Measurements from ENCODE around the gene STYX. TPM values are rescaled to one million over a fixed set of nuclear protein-coding genes. Genes with fewer than 3 reads are reported as not detected.
A peak's percentile ranks its signal among the peaks of the same experiment; 100 is the strongest.
"Not testable (repeated sequence)": the region's sequence is repeated elsewhere in the genome, so short reads cannot be mapped to it uniquely, and the experiment has no call there.

Gene STYX
- total RNA-seq, 1 donor from 2014 or later = 11.3 TPM

GRCh38 chr14:52723514-52724359 is 6.2 kb upstream of the STYX start:
- ATAC-seq = no peak
- intact Hi-C loops (cut with DNase I) = no loop called here
- DNase-seq (ENCODE audit: low spot score) = no peak

GRCh38 chr14:52724360-52724644 is 5.7 kb upstream of the STYX start:
- ATAC-seq (no peak), DNase-seq (ENCODE audit: low spot score) (no peak)
- intact Hi-C loops (cut with DNase I) = no loop called here

- DNase-seq (ENCODE audit: low spot score); ATAC-seq; intact Hi-C loops (cut with DNase I): not testable (repeated sequence)
These were observed 2.5 kb upstream of the STYX start for GRCh38 chr14:52727509-52727908.

- intact Hi-C loops (cut with DNase I); DNase-seq (ENCODE audit: low spot score); ATAC-seq: not testable (repeated sequence)
These were observed 931 bp upstream of the STYX start for GRCh38 chr14:52729035-52729434.

GRCh38 chr14:52729585-52729924 is 411 bp upstream of the STYX start:
- no peak for DNase-seq (ENCODE audit: low spot score)
- intact Hi-C loops (cut with DNase I) = no loop called here
- no peak for ATAC-seq

- ATAC-seq (peak; percentile 22), DNase-seq (ENCODE audit: low spot score) (no peak)
- intact Hi-C loops (cut with DNase I) = no loop called here
These were observed 744 bp downstream of the STYX start for GRCh38 chr14:52730709-52731111.

GRCh38 chr14:52733824-52734223 is 3.9 kb downstream of the STYX start:
- DNase-seq (ENCODE audit: low spot score) = no peak
- ATAC-seq = no peak
- intact Hi-C loops (cut with DNase I) = no loop called here

GRCh38 chr14:52735921-52736489 is 6.0 kb downstream of the STYX start:
- intact Hi-C loops (cut with DNase I) = no loop called here
- DNase-seq (ENCODE audit: low spot score) (no peak), ATAC-seq (no peak)

GRCh38 chr14:52738409-52738808 is 8.4 kb downstream of the STYX start:
- intact Hi-C loops (cut with DNase I) = no loop called here
- ATAC-seq = no peak
- no peak for DNase-seq (ENCODE audit: low spot score)

- DNase-seq (ENCODE audit: low spot score) (no peak), ATAC-seq (no peak)
- intact Hi-C loops (cut with DNase I) = no loop called here
These were observed 10.8 kb downstream of the STYX start for GRCh38 chr14:52740751-52741150.

GRCh38 chr14:52741865-52742264 is 11.9 kb downstream of the STYX start:
- DNase-seq (ENCODE audit: low spot score) (no peak), ATAC-seq (no peak)
- intact Hi-C loops (cut with DNase I) = no loop called here

- DNase-seq (ENCODE audit: low spot score) (no peak), ATAC-seq (no peak)
These were observed 18.8 kb downstream of the STYX start for GRCh38 chr14:52748647-52749292.

GRCh38 chr14:52755607-52756316 is 25.8 kb downstream of the STYX start:
- DNase-seq (ENCODE audit: low spot score) = no peak

More at GRCh38 chr14:52748647-52749292, 18.8 kb downstream of the STYX start:
- intact Hi-C loops (cut with DNase I) = no loop called here

GRCh38 chr14:52759145-52759544 is 29.2 kb downstream of the STYX start:
- ATAC-seq = no peak
- DNase-seq (ENCODE audit: low spot score) = no peak
- intact Hi-C loops (cut with DNase I) = no loop called here

More at GRCh38 chr14:52755607-52756316, 25.8 kb downstream of the STYX start:
- intact Hi-C loops (cut with DNase I) = no loop called here
- no peak for ATAC-seq

- intact Hi-C loops (cut with DNase I); ATAC-seq; DNase-seq (ENCODE audit: low spot score): not testable (repeated sequence)
These were observed 33.0 kb downstream of the STYX start for GRCh38 chr14:52762923-52763322.

- intact Hi-C loops (cut with DNase I) = no loop called here
- DNase-seq (ENCODE audit: low spot score) (no peak), ATAC-seq (no peak)
These were observed 37.3 kb downstream of the STYX start for GRCh38 chr14:52767058-52767833.

GRCh38 chr14:52769887-52770286 is 39.9 kb downstream of the STYX start:
- ATAC-seq = no peak
- DNase-seq (ENCODE audit: low spot score) = no peak
- intact Hi-C loops (cut with DNase I) = no loop called here

- DNase-seq (ENCODE audit: low spot score) = no peak
- intact Hi-C loops (cut with DNase I) = no loop called here
- ATAC-seq = no peak
These were observed 46.9 kb downstream of the STYX start for GRCh38 chr14:52776816-52777215.

- DNase-seq (ENCODE audit: low spot score) (no peak), ATAC-seq (no peak)
- intact Hi-C loops (cut with DNase I) = no loop called here
These were observed 48.7 kb downstream of the STYX start for GRCh38 chr14:52778702-52779101.

Measured in sciatic nerve (tissue), 2 donors.